DOHH2 (cell line): ENCODE data around the gene KRTAP5-8.

Source experiments
- EZH2phosphoT487 ChIP-seq: fragments of 200-600 bp; sonication (generic); IDR thresholded peaks from 2 replicates; pipeline ENCODE4 v1.6.1; 2017; ENCODE audit warnings: borderline replicate concordance, mild to moderate bottlenecking, antibody characterized with exemption, low read length, moderate library complexity, mixed read lengths
- TF ChIP-seq, protein P1 (sequence below): fragments of 200-600 bp; sonication (generic); IDR thresholded peaks from one replicate; pipeline ENCODE4 v1.5.1; 2014; ENCODE audit warnings: antibody characterized with exemption, mild to moderate bottlenecking, low read depth, low read length; ENCODE audit not compliant: poor library complexity, severe bottlenecking

DNA sequence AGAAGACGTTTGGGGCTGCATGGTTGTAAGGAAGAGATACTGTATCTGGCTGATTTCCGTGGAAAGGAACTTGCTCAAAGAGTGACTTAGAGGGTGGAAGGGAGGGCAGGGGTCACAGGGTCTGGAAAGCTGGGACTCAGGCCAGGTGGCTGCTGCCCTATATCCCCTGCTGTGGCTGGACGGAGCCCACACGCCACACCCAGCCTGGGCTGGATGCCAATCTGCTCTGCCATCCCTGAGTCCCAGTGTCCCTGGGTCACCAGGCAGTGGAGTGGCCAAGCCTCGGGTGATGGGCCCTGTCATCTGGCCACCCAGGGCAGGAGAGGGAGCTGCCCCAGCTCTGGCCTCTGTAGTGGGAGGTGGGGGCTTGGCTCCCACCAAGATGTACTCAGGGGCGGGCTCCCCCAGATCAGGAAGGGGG lies 37.2 kb upstream of the KRTAP5-8 start:
- TF ChIP-seq, protein P1, sequence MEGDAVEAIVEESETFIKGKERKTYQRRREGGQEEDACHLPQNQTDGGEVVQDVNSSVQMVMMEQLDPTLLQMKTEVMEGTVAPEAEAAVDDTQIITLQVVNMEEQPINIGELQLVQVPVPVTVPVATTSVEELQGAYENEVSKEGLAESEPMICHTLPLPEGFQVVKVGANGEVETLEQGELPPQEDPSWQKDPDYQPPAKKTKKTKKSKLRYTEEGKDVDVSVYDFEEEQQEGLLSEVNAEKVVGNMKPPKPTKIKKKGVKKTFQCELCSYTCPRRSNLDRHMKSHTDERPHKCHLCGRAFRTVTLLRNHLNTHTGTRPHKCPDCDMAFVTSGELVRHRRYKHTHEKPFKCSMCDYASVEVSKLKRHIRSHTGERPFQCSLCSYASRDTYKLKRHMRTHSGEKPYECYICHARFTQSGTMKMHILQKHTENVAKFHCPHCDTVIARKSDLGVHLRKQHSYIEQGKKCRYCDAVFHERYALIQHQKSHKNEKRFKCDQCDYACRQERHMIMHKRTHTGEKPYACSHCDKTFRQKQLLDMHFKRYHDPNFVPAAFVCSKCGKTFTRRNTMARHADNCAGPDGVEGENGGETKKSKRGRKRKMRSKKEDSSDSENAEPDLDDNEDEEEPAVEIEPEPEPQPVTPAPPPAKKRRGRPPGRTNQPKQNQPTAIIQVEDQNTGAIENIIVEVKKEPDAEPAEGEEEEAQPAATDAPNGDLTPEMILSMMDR = no peak
- TF ChIP-seq EZH2phosphoT487 = no peak
